Measurements from ENCODE around the gene PHKB.

DNA sequence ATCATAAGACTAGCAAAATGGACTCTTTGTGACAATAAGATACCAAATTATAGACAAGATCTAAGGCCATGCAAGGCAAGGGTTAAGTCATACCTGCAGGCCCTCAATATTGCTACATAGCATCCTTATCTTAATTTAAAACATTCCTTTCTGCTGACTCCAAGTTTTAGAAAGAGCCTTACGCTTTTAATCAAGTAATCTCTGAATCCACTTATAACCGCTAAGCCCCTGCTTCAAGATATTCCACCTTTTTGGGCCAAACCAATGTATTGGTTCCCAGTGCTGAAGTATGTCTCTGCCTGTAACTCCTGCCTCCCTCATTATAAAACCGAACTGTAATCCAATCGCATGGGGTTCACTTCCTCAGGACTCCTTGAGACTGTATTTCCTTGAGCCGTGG lies 255.4 kb downstream of the PHKB start:
- TF ChIP-seq POLR2A (IDR thresholded peaks at IDR 0.05) (no peak), CTCF (IDR thresholded peaks at IDR 0.05) (no peak)
